Glomerular visceral epithelial cell (primary cell): ENCODE measurements around the gene TSPAN5.
"Not testable (repeated sequence)": the region's sequence is repeated elsewhere in the genome, so short reads cannot be mapped to it uniquely, and the experiment has no call there.

Experiments used
- DNase-seq: peaks from one replicate; pipeline ENCODE4 v3.0.0-alpha.2; 2016; ENCODE audit errors: extremely low spot score

TSPAN5 gene

GRCh38 chr4:98546910-98547594 lies 111.4 kb downstream of the TSPAN5 start:
- peak; percentile 50 for DNase-seq

DNA sequence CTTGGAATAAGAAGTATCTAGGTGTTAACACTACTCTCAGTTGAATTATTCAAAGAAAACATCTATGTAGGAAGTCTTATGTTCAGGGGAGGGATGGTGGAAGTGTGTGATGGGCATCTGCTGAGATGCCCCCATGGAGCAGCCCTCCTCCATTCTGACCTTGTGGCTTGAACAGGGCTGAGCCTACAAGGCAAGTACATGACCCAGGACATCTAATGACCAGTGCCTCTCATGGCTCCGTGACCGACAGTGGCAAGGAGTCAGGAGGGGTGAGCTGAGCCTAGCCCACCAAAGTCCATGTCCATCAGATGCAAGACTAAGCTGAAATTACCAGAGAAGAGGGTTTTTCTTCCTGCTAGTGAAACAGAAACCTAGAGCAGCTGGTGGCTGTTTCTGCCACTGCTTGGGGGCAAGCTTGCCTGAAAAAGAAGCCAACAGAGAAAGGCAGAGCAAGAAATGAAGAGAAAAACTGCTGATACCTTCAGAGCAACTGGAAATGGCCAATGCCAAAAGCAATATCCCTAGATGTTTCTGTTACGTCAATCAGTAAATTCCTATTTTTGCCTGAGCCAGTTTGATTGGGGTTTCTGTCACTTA lies 113.5 kb downstream of the TSPAN5 start:
- DNase-seq, result no peak

- no peak for DNase-seq
Measured at GRCh38 chr4:98544141-98544817, 114.1 kb downstream of the TSPAN5 start.

GRCh38 chr4:98542011-98542410 lies 116.4 kb downstream of the TSPAN5 start:
- DNase-seq, result no peak

- DNase-seq, result no peak
Measured at GRCh38 chr4:98540803-98541202, 117.6 kb downstream of the TSPAN5 start.

DNA sequence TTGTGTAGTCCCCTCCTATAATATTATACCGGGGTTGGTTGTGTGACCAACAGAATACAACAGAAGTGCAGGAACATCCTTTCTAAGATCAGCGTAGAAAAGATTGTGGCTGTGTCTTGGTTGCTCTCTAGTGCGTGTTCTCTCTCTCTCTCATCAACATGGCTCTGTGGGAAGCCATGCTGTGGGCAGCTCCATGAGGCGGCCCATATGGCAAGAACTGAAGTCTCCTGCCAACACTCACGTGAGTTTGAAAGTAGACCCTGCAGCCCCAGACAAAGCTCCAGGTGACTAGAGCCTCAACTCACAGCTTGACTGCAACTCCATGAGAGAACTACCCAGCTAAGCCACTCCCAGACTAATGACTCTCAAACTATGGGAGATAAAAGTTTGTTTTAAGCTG lies 118.7 kb downstream of the TSPAN5 start:
- DNase-seq, result no peak

- no peak for DNase-seq
Measured at GRCh38 chr4:98539299-98539698, 119.1 kb downstream of the TSPAN5 start.

GRCh38 chr4:98536631-98537030 lies 121.8 kb downstream of the TSPAN5 start:
- DNase-seq, result no peak

- not testable (repeated sequence) for DNase-seq
Measured at GRCh38 chr4:98534146-98534545, 124.3 kb downstream of the TSPAN5 start.

DNA sequence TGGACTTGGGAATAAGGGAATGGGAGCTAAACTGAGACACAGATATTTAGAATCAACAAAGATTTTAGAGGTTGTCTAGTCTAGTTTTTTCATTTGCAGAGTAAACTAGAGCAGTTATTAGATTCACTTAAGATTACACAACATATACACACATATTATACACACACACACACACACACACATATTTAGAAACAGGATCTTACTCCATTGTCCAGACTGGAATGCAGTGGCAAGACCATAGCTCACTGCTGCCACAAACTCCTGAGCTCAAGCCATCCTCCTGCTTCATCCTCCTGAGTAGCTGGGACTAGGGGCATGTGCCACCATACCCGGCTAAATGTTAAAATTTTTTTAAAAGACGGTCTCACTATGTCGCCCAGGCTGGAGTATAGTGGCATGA lies 127.8 kb downstream of the TSPAN5 start:
- DNase-seq, result no peak

DNA sequence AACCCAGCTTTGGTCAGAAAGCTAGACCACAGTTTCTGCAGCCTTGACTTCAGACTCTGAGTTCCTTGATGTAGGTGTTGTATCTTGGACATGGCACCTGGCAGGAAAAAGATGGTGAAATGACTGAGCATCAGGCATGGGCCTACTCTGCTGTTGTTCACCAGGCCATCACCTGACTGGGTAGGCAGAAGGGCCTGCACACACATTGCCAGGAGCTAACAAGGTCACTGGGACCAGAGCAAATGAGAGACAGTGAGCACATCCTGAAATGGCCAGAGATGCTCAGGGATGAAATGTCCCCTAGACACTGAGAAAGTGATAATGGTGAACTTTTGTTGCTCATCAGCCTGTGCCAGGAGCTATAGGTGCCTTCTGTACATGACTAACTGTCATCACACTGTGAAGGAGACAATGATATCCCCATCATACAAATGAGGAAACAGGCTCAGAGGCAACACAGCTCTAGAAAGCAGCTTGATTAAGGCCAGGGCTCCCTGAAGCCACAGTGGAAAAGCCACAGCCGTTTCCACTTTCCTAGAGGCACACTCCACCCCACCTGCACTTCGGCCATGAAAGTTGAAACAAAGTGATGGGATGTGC lies 128.3 kb downstream of the TSPAN5 start:
- DNase-seq, result no peak

- DNase-seq, result no peak
Measured at GRCh38 chr4:98528882-98529281, 129.5 kb downstream of the TSPAN5 start.

DNA sequence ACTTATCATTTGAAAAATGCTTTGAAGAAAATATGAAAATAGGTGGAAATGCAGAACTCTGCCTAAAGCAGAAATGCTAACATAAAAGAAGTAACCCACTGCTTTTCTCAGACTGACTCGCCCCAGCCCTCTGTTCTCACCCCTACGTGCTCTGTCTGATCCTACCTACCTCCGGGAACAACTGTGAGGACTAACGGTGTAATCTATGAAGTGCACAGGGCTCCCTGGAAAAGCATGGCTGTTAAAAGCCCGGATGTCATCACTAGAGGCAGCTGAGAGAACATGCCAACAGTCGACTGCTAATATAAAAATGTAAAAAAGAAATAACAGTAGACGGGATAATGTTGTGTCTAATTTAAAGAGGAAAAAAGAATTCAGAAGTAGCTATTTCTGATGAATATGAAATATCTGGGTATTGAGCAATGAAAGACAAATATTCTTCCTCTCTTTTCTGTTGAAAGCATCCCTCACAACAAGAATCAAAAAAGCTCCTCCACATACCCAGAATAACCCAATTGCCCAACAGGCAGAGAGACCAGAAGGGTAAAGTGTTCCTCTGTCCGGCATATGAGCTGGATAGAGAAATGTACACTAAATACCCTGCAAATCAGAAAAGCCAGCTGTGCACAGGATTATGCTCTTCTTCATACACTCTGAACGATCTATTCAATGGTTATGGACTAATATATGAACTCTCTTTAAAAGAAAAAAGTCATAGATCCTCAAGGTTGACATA lies 130.7 kb downstream of the TSPAN5 start:
- DNase-seq, result no peak

DNA sequence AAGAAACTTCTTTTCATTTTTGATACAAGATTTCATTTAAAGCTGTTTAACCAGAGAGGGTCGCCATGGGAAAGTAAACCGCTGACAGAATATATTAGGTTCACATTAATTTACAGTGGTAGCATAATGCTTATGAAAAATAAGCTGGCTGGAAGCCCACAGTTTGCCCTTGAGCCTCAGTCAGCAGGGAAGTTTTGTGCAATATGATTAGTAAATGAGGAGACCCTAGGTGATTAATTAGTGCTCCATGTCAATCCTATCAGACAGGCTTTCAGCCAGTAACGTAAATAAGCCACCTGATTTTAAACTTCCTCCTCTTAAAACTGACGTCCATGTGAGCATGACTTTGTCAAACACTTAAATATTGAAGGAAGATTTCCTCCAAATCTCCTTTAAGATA lies 134.2 kb downstream of the TSPAN5 start:
- DNase-seq, result no peak

DNA sequence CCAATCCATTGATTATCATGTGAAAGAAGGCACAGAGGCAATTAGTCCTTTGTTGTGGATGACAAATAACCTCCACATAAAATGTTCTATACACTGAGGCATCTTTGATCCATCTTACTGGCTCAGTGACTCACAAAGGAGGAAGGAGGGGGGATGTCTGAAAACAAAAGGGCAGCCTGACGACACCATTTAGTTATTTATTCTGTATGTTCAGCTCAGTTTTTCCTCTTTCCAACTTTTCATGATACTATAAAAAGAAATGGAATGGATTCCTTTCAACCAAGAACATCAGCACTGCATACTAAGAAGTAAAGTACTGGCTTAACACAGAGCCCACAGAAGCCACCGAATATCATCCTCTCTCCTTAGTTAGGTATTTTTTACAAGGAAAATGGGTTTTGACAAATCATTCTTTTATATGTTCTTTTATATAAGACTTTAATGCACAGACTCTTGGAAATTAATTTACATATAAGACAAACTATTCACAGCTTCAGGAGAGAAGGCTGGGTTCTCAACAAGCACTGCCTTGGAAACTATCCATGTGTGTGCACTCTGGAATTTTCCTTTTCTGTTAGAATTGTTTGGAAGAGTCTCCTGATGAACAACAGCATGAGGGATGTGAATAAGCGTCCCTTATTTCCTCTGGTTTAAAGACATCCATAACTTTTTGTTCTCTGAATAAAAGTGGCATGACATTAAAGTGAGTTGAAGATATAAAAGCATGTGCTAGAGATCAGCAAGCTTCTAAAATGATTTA lies 135.6 kb downstream of the TSPAN5 start:
- DNase-seq, result peak; percentile 75

DNA sequence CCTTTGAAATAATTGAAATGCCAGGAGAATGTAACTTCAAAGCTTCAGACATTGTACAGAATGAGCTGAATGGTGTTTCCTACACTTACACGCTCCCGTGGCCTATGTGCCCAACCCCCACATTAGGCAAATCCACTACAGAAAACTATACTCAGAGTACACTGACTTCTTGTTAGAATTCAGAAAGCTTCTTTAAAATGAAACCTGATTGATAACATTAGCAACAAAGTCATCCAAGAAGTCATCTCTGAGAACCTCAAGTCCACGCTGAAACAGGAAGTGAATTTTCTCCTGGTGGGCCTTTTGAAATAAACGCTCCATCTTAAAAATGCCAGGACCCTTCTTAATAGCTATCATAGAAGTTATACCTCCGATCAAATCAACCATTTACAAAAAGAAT lies 136.3 kb downstream of the TSPAN5 start:
- no peak for DNase-seq

DNA sequence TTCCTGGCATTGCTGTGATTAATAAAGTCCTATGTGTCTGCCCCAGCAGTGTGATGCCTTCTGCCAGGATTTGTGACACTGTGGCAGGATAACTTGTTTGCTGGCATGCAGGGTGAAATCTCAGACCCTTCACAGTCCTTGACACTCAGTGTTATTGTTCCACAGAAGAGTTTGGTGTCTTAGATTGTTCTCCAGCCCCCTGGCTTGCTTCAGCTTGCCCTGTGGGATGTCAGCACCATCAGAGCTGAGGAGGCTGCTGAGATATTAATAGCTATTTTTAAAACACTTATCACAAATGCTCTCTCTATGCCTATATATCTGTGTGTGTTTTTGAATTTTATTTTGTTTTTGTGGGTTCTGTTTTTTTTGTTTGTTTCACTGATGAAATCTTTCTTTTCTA lies 136.9 kb downstream of the TSPAN5 start:
- DNase-seq, result no peak

- peak; percentile 76 for DNase-seq
Measured at GRCh38 chr4:98519268-98519977, 139.0 kb downstream of the TSPAN5 start.

- DNase-seq, result no peak
Measured at GRCh38 chr4:98518559-98519267, 139.7 kb downstream of the TSPAN5 start.
